HepG2 (cell line): Measurements from ENCODE around the gene L3MBTL1. TPM values are rescaled to one million over a fixed set of nuclear protein-coding genes. Genes with fewer than 3 reads are reported as not detected.
A peak's percentile ranks its signal among the peaks of the same experiment; 100 is the strongest.

Source experiments
- IRX3 ChIP-seq: sonication (generic); formaldehyde crosslinking; IDR thresholded peaks from 2 replicates; pipeline ENCODE4 v1.8.1; 2023; ENCODE audit warnings: mild to moderate bottlenecking, low read depth, missing genetic modification reagents, borderline replicate concordance
- JDP2 ChIP-seq: sonication (generic); formaldehyde crosslinking; IDR thresholded peaks from 2 replicates; pipeline ENCODE4 v1.8.1; 2022; ENCODE audit warnings: missing genetic modification reagents, borderline replicate concordance
- PAF1 ChIP-seq: IDR thresholded peaks from 2 replicates; pipeline ENCODE4 v1.6.1; 2016; ENCODE audit warnings: missing genetic modification reagents, missing compliant biosample characterization
- SMYD3 ChIP-seq: sonication (generic); formaldehyde crosslinking; IDR thresholded peaks from 2 replicates; pipeline ENCODE4 v1.8.1; 2023; ENCODE audit warnings: mild to moderate bottlenecking, missing genetic modification reagents
- SRY ChIP-seq: sonication (generic); formaldehyde crosslinking; IDR thresholded peaks from 2 replicates; pipeline ENCODE4 v1.8.0; 2022; ENCODE audit warnings: mild to moderate bottlenecking, missing genetic modification reagents
- TBX2 ChIP-seq: sonication (generic); formaldehyde crosslinking; IDR thresholded peaks from 2 replicates; pipeline ENCODE4 v1.5.0; 2020; ENCODE audit warnings: missing genetic modification reagents, mild to moderate bottlenecking, borderline replicate concordance
- XBP1 ChIP-seq: sonication (generic); formaldehyde crosslinking; IDR thresholded peaks from 2 replicates; pipeline ENCODE4 v1.5.0; 2020; ENCODE audit warnings: missing genetic modification reagents
- ZNF234 ChIP-seq: sonication (generic); formaldehyde crosslinking; conservative IDR thresholded peaks from 2 replicates; pipeline ENCODE4 v1.5.1; 2020; ENCODE audit warnings: mild to moderate bottlenecking, missing genetic modification reagents
- ZNF543 ChIP-seq: sonication (generic); formaldehyde crosslinking; IDR thresholded peaks from 2 replicates; pipeline ENCODE4 v1.4.0; 2020; ENCODE audit warnings: mild to moderate bottlenecking, missing genetic modification reagents
- polyA plus RNA-seq, 8 experiments: library from polyadenylated mRNA; depleted of rRNA in 3 of 8; stranded (reverse) in 7 of 8; unstranded in 1 of 8; fragments of >200 nt; fragmentation: Illumina TruSeq in 4 of 8; extraction: Trizol in 4 of 8; gene quantifications; 2 replicates each; pipeline versions ENCODE4 v1.2.1 to v1.2.3, GENCODE V29; 2011 to 2016; ENCODE audit warnings: low read depth in 4 of 8, missing spikeins in 1 of 8, mixed read lengths in 1 of 8; ENCODE audit not compliant: insufficient read depth in 1 of 8
- total RNA-seq, 5 experiments: library from RNA; depleted of rRNA; stranded (reverse); fragments of >200 nt; fragmentation: Illumina TruSeq; extraction: Trizol; gene quantifications; 2 replicates each; pipeline ENCODE4 v1.2.3, GENCODE V29; 2016; ENCODE audit warnings: low read depth in 1 of 5
- TF ChIP-seq, protein P1 (sequence below), 2 experiments: sonication (generic) in 1 of 2; formaldehyde crosslinking in 1 of 2; IDR thresholded peaks; 2 replicates each; pipeline versions ENCODE4 v1.6.1 to v1.9.0; 2014 to 2022; ENCODE audit warnings: antibody characterized with exemption in 1 of 2, borderline replicate concordance in 1 of 2, inconsistent platforms in 1 of 2, low read depth in 1 of 2, missing genetic modification reagents in 1 of 2
- TF ChIP-seq, protein P2 (sequence below), 2 experiments: sonication (generic) in 1 of 2; formaldehyde crosslinking in 1 of 2; IDR thresholded peaks; 2 replicates each; pipeline versions ENCODE4 v1.4.0 to v1.6.1; 2018 to 2020; ENCODE audit warnings: missing genetic modification reagents in 2 of 2, borderline replicate concordance in 1 of 2, low read depth in 1 of 2, mild to moderate bottlenecking in 1 of 2, missing biosample characterization in 1 of 2
- TF ChIP-seq, protein P3 (sequence below): sonication (generic); formaldehyde crosslinking; IDR thresholded peaks from 2 replicates; pipeline ENCODE4 v1.8.1; 2023; ENCODE audit warnings: mild to moderate bottlenecking, missing genetic modification reagents
- TF ChIP-seq, protein P4 (sequence below): sonication (generic); formaldehyde crosslinking; IDR thresholded peaks from 2 replicates; pipeline ENCODE4 v1.4.0; 2020; ENCODE audit warnings: missing genetic modification reagents, low read depth, mild to moderate bottlenecking, borderline replicate concordance

L3MBTL1 gene
- total and polyA plus RNA-seq, 2 of the 13 experiments (the other 11 are each of a cell fraction or from before 2014, with no cell fraction given), result 9.0 to 17.8 TPM

DNA sequence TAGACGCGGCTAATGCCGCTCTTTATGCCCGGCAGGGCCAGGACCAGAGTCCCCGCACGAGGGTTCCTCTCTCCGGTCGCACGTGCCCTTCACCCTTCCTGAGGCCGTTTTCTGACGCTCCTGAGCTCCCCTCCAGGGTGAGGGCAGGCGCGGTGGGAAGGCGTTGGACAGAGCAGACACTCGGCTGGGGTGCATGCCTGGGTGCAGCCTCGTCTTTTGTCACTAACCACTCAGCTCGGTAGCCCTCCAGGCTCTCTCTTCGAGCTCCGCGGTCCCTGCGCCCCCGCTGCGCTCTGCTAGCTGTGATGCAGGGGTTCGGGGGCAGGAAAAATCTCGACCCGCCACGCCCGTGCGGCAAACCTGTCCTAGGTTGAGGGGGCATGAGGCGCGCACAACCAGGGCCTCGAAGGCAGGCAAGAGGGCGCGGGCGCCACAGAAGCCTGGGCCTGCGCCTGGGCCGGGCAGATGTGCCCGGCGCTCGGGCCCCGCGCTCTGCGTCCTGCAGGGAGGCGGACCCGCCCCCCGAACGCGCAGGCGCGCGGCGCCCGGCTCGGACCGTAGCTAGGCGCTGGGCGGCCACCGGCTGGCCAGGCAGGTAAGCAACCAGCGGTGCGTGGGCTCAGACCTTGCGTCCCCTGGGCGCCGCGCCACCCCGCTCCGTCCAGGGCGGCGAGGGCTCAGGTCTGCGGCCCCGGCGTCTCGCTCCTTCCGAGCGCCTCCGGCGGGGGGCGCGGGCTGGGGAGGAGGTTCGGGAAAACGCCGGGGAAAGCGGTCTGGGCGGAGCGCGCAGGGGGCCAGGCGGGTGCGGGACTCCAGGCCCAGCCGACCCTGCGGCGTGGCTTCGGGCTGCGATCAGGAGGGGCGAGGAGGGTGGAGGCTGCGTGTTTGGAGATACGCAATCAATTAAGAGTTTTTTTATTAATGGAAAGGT lies at the start of gene L3MBTL1 (continued):
- TF ChIP-seq, protein P1, sequence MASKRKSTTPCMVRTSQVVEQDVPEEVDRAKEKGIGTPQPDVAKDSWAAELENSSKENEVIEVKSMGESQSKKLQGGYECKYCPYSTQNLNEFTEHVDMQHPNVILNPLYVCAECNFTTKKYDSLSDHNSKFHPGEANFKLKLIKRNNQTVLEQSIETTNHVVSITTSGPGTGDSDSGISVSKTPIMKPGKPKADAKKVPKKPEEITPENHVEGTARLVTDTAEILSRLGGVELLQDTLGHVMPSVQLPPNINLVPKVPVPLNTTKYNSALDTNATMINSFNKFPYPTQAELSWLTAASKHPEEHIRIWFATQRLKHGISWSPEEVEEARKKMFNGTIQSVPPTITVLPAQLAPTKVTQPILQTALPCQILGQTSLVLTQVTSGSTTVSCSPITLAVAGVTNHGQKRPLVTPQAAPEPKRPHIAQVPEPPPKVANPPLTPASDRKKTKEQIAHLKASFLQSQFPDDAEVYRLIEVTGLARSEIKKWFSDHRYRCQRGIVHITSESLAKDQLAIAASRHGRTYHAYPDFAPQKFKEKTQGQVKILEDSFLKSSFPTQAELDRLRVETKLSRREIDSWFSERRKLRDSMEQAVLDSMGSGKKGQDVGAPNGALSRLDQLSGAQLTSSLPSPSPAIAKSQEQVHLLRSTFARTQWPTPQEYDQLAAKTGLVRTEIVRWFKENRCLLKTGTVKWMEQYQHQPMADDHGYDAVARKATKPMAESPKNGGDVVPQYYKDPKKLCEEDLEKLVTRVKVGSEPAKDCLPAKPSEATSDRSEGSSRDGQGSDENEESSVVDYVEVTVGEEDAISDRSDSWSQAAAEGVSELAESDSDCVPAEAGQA (IDR thresholded peaks at IDR 0.05; ENCODE audit: low read depth), result no peak
- TF ChIP-seq, protein P1 (CRISPR knock-in tag; IDR thresholded peaks at IDR 0.05; ENCODE audit: borderline replicate concordance), result no peak
- TF ChIP-seq IRX3 (CRISPR knock-in tag), result no peak; the same call in 1 of the 2 replicates
- TF ChIP-seq, protein P2, sequence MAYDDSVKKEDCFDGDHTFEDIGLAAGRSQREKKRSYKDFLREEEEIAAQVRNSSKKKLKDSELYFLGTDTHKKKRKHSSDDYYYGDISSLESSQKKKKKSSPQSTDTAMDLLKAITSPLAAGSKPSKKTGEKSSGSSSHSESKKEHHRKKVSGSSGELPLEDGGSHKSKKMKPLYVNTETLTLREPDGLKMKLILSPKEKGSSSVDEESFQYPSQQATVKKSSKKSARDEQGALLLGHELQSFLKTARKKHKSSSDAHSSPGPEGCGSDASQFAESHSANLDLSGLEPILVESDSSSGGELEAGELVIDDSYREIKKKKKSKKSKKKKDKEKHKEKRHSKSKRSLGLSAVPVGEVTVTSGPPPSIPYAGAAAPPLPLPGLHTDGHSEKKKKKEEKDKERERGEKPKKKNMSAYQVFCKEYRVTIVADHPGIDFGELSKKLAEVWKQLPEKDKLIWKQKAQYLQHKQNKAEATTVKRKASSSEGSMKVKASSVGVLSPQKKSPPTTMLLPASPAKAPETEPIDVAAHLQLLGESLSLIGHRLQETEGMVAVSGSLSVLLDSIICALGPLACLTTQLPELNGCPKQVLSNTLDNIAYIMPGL (CRISPR knock-in tag; IDR thresholded peaks at IDR 0.05; ENCODE audit: borderline replicate concordance in 1 of 2, low read depth in 1 of 2), result peak; percentile 60 to 92; a peak in 3 of 4 replicates
- TF ChIP-seq TBX2 (CRISPR knock-in tag), result peak; percentile 57; the same call in 1 of the 2 replicates
- TF ChIP-seq SRY (CRISPR knock-in tag), result peak; percentile 34
- 0 out of 2 replicates have a peak, but pooled peaks have one; percentile 93 for TF ChIP-seq ZNF543 (CRISPR knock-in tag)
- no peak for TF ChIP-seq SMYD3 (CRISPR knock-in tag)
- no peak; the same call in 1 of the 2 replicates for TF ChIP-seq ZNF234 (CRISPR knock-in tag)
- TF ChIP-seq, protein P3, sequence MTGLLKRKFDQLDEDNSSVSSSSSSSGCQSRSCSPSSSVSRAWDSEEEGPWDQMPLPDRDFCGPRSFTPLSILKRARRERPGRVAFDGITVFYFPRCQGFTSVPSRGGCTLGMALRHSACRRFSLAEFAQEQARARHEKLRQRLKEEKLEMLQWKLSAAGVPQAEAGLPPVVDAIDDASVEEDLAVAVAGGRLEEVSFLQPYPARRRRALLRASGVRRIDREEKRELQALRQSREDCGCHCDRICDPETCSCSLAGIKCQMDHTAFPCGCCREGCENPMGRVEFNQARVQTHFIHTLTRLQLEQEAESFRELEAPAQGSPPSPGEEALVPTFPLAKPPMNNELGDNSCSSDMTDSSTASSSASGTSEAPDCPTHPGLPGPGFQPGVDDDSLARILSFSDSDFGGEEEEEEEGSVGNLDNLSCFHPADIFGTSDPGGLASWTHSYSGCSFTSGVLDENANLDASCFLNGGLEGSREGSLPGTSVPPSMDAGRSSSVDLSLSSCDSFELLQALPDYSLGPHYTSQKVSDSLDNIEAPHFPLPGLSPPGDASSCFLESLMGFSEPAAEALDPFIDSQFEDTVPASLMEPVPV, result 0 out of 2 replicates have a peak, but pooled peaks have one; percentile 59
- TF ChIP-seq, protein P4, sequence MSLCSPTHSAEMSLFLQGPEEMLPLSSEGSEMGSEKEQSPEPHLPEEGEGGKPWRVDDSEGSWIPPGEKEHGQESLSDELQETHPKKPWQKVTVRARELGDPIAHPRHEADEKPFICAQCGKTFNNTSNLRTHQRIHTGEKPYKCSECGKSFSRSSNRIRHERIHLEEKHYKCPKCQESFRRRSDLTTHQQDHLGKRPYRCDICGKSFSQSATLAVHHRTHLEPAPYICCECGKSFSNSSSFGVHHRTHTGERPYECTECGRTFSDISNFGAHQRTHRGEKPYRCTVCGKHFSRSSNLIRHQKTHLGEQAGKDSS (CRISPR knock-in tag), result peak; percentile 89; the same call in 1 of the 2 replicates
- TF ChIP-seq PAF1 (CRISPR knock-in tag), result no peak
- TF ChIP-seq JDP2 (CRISPR knock-in tag), result no peak; the same call in 1 of the 2 replicates
- TF ChIP-seq XBP1 (CRISPR knock-in tag), result no peak; the same call in 1 of the 2 replicates
